Peyer's patch (tissue), 4 donors: ENCODE data around the gene CLASP2.

Experiments used
- POLR2A ChIP-seq, 2 donors: fragments of 450-650 bp; IDR thresholded peaks; one replicate each; pipeline ENCODE4 v1.5.1; 2017; ENCODE audit warnings: antibody characterized with exemption in 2 of 2, mild to moderate bottlenecking in 2 of 2, moderate library complexity in 2 of 2
- TF ChIP-seq, protein P1 (sequence below), 6 experiments: fragments of 450-650 bp in 4 of 6; fragments of 200-600 bp in 2 of 6; sonication (generic) in 1 of 6; IDR thresholded peaks; one replicate each; pipeline ENCODE4 v1.5.1; 2017 to 2019; ENCODE audit warnings: antibody characterized with exemption in 6 of 6, mild to moderate bottlenecking in 3 of 6, moderate library complexity in 1 of 6

DNA sequence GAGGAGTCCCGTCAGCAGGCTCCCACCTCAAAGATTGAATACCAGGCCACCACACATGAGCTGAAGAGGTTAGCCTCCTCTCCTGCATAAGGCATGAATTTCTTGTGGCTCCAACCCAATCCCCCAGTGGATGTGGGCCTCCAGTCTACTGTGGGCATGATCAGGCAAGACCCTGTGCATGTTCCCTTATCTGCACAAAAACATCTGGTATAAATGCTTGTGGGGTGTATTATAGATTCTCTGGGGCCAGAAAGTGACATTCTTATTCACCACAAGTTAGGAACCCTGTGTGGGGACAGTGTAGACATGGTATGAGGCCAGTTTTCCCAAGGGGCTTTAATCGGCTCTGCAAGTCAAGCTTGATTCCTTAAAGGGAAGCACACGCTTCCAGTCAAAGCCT is 259.6 kb downstream of the CLASP2 start:
- TF ChIP-seq, protein P1, sequence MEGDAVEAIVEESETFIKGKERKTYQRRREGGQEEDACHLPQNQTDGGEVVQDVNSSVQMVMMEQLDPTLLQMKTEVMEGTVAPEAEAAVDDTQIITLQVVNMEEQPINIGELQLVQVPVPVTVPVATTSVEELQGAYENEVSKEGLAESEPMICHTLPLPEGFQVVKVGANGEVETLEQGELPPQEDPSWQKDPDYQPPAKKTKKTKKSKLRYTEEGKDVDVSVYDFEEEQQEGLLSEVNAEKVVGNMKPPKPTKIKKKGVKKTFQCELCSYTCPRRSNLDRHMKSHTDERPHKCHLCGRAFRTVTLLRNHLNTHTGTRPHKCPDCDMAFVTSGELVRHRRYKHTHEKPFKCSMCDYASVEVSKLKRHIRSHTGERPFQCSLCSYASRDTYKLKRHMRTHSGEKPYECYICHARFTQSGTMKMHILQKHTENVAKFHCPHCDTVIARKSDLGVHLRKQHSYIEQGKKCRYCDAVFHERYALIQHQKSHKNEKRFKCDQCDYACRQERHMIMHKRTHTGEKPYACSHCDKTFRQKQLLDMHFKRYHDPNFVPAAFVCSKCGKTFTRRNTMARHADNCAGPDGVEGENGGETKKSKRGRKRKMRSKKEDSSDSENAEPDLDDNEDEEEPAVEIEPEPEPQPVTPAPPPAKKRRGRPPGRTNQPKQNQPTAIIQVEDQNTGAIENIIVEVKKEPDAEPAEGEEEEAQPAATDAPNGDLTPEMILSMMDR (IDR thresholded peaks at IDR 0.05): no peak
- TF ChIP-seq POLR2A (IDR thresholded peaks at IDR 0.05): no peak
